Activated CD4-positive, alpha-beta T cell treated with anti-CD3 and anti-CD28 coated beads for 24 hours (primary cell): ENCODE results near the gene RASSF7.

Experiments used
- DNase-seq, 2 donors: peaks; one replicate each; pipeline ENCODE4 v3.0.0-alpha.2; 2020; ENCODE audit warnings: low read depth in 2 of 2

RASSF7 gene

GRCh38 chr11:551596-551995 is 9.2 kb upstream of the RASSF7 start:
- no peak for DNase-seq

- no peak for DNase-seq
These were observed 7.4 kb upstream of the RASSF7 start for GRCh38 chr11:553083-553987.

GRCh38 chr11:553988-554340 is 6.8 kb upstream of the RASSF7 start:
- no peak for DNase-seq

- DNase-seq = peak; percentile 62 to 65
These were observed 6.1 kb upstream of the RASSF7 start for GRCh38 chr11:554428-555226.

- DNase-seq = no peak
These were observed 5.5 kb upstream of the RASSF7 start for GRCh38 chr11:555227-555779.

GRCh38 chr11:555780-556661 is 4.7 kb upstream of the RASSF7 start:
- DNase-seq = no peak

- no peak for DNase-seq
These were observed 4.0 kb upstream of the RASSF7 start for GRCh38 chr11:556662-557256.

- no peak for DNase-seq
These were observed 3.2 kb upstream of the RASSF7 start for GRCh38 chr11:557328-558132.

GRCh38 chr11:558503-558902 is 2.3 kb upstream of the RASSF7 start:
- no peak for DNase-seq

GRCh38 chr11:559020-559620 is 1.6 kb upstream of the RASSF7 start:
- no peak for DNase-seq

- DNase-seq = no peak
These were observed 962 bp upstream of the RASSF7 start for GRCh38 chr11:559712-560304.

GRCh38 chr11:561148-562003 is 606 bp downstream of the RASSF7 start:
- DNase-seq = no peak

GRCh38 chr11:562046-562645 is 1.4 kb downstream of the RASSF7 start:
- no peak for DNase-seq

GRCh38 chr11:563066-563811 is 2.5 kb downstream of the RASSF7 start:
- DNase-seq = no peak

- DNase-seq = no peak
These were observed 3.2 kb downstream of the RASSF7 start for GRCh38 chr11:563812-564578.

GRCh38 chr11:565921-566509 is 5.2 kb downstream of the RASSF7 start:
- DNase-seq = no peak
